A673 (cell line): ENCODE measurements around the gene SERINC3. TPM values are rescaled to one million over a fixed set of nuclear protein-coding genes. Genes with fewer than 3 reads are reported as not detected.

Experiments
- BruUV-seq: library from RNA; stranded (reverse); fragments of 400-500 nt; replicated peaks from 2 replicates; lab custom pipeline; 2021; lab: Mats Ljungman, UMichigan
- CTCF ChIA-PET: fragments of 300-600 bp; sonication (Branson Sonifier 250); formaldehyde crosslinking; loops from one replicate; lab custom pipeline; 2022; ENCODE audit warnings: antibody characterized with exemption; lab: Charles Lee
- POLR2A ChIA-PET: fragments of 300-600 bp; sonication (Branson Sonifier 250); formaldehyde crosslinking; loops from one replicate; lab custom pipeline; 2022; ENCODE audit warnings: antibody characterized with exemption; ENCODE audit not compliant: low non-redundant PET; lab: Charles Lee
- DNase-seq: peaks from one replicate; pipeline ENCODE4 v3.0.0-alpha.2; 2015; ENCODE audit warnings: low spot score
- H3K27ac ChIP-seq: fragments of 200-600 bp; sonication (generic); 2 replicates; pipeline ENCODE4 v1.5.1; 2016; ENCODE audit warnings: mixed run types, low read depth, mild to moderate bottlenecking, mixed read lengths, antibody characterized with exemption, low read length; ENCODE audit not compliant: poor library complexity, severe bottlenecking
- H3K27me3 ChIP-seq: fragments of 200-600 bp; sonication (generic); replicated peaks from 2 replicates; pipeline ENCODE4 v1.6.1; 2017; ENCODE audit warnings: mixed run types, low read depth, mild to moderate bottlenecking, mixed read lengths, antibody characterized with exemption, low read length; ENCODE audit not compliant: insufficient read depth, poor library complexity
- H3K36me3 ChIP-seq: fragments of 200-600 bp; sonication (generic); 2 replicates; pipeline ENCODE4 v1.6.1; 2016; ENCODE audit warnings: mixed run types, mild to moderate bottlenecking, mixed read lengths, antibody characterized with exemption, low read length; ENCODE audit not compliant: insufficient read depth, poor library complexity, severe bottlenecking
- H3K4me1 ChIP-seq: fragments of 200-600 bp; sonication (generic); 2 replicates; pipeline ENCODE4 v1.6.1; 2017; ENCODE audit warnings: mixed run types, mild to moderate bottlenecking, mixed read lengths, antibody characterized with exemption, low read length; ENCODE audit not compliant: insufficient read depth, poor library complexity, severe bottlenecking
- H3K4me3 ChIP-seq: fragments of 200-600 bp; sonication (generic); 2 replicates; pipeline ENCODE4 v1.5.1; 2016; ENCODE audit warnings: low read depth, mixed run types, mild to moderate bottlenecking, mixed read lengths, low read length; ENCODE audit not compliant: poor library complexity, severe bottlenecking
- H3K9me3 ChIP-seq: fragments of 200-600 bp; sonication (generic); 2 replicates; pipeline ENCODE4 v1.6.1; 2016; ENCODE audit warnings: mixed run types, low read depth, mild to moderate bottlenecking, mixed read lengths, antibody characterized with exemption, low read length; ENCODE audit not compliant: poor library complexity, severe bottlenecking
- CTCF ChIP-seq: fragments of 300-800, 200-600 bp; sonication (generic); conservative IDR thresholded peaks from 2 replicates; pipeline ENCODE4 v1.5.1; 2017; ENCODE audit warnings: low read depth, mild to moderate bottlenecking, antibody characterized with exemption, low read length, moderate library complexity, mixed read lengths
- EZH2 ChIP-seq: fragments of 200-600 bp; sonication (generic); IDR thresholded peaks from 2 replicates; pipeline ENCODE4 v1.6.1; 2017; ENCODE audit warnings: borderline replicate concordance, low read depth, mild to moderate bottlenecking, mixed read lengths, antibody characterized with exemption, low read length; ENCODE audit not compliant: poor library complexity, severe bottlenecking
- intact Hi-C: fragments of 100-400 bp; cut with micrococcal nuclease; formaldehyde crosslinking; loops from one replicate; pipeline ENCODE4 v1.10.0; 2022; ENCODE audit not compliant: unreplicated experiment
- total RNA-seq: library from RNA; stranded (reverse); gene quantifications from 2 replicates; pipeline ENCODE4 v1.2.3, GENCODE V29; 2021

Gene SERINC3
- total RNA-seq, 1 experiment from 2014 or later, result 50.5 TPM

- TF ChIP-seq EZH2 (no peak), CTCF (no peak)
- CTCF ChIA-PET, result no interaction called here
- Histone ChIP-seq H3K4me3 (no peak overlapping the region), H3K4me1 (peaks cover 16% of the 10 kb centered on the region), H3K36me3 (no peaks in the 10 kb centered on the region), H3K27me3 (no peaks in the 10 kb centered on the region), H3K9me3 (no peaks in the 10 kb centered on the region), H3K27ac (no peak overlapping the region)
- intact Hi-C loops, result no loop called here
- BruUV-seq, result no TSS peak
- DNase-seq, result no peak
- POLR2A ChIA-PET, result no interaction called here
Measured at GRCh38 chr20:44552568-44552949, 30.7 kb upstream of the SERINC3 start.

- TF ChIP-seq EZH2 (no peak), CTCF (no peak)
- BruUV-seq, result no TSS peak
- CTCF ChIA-PET, result no interaction called here
- Histone ChIP-seq H3K27me3 (no peaks in the 10 kb centered on the region), H3K27ac (no peak overlapping the region), H3K36me3 (no peaks in the 10 kb centered on the region), H3K4me3 (no peak overlapping the region), H3K4me1 (peaks cover 16% of the 10 kb centered on the region), H3K9me3 (no peaks in the 10 kb centered on the region)
- POLR2A ChIA-PET, result no interaction called here
- DNase-seq, result no peak
- intact Hi-C loops, result no loop called here
Measured at GRCh38 chr20:44552050-44552449, 30.2 kb upstream of the SERINC3 start.

- Histone ChIP-seq H3K9me3 (no peaks in the 10 kb centered on the region), H3K4me3 (no peak overlapping the region), H3K27me3 (no peaks in the 10 kb centered on the region), H3K4me1 (peaks cover 16% of the 10 kb centered on the region), H3K27ac (no peak overlapping the region), H3K36me3 (no peaks in the 10 kb centered on the region)
- CTCF ChIA-PET, result no interaction called here
- POLR2A ChIA-PET, result no interaction called here
- TF ChIP-seq CTCF (no peak), EZH2 (no peak)
- BruUV-seq, result no TSS peak
- no peak for DNase-seq
- intact Hi-C loops, result no loop called here
Measured at GRCh38 chr20:44549123-44549522, 27.3 kb upstream of the SERINC3 start.
